ENCODE measurements around the gene HOXC5. TPM values are rescaled to one million over a fixed set of nuclear protein-coding genes. Genes with fewer than 3 reads are reported as not detected.
"Not testable (repeated sequence)": the region's sequence is repeated elsewhere in the genome, so short reads cannot be mapped to it uniquely, and the experiment has no call there.

The HOXC5 gene
- total RNA-seq, 1 experiment from 2014 or later, result not detected

DNA sequence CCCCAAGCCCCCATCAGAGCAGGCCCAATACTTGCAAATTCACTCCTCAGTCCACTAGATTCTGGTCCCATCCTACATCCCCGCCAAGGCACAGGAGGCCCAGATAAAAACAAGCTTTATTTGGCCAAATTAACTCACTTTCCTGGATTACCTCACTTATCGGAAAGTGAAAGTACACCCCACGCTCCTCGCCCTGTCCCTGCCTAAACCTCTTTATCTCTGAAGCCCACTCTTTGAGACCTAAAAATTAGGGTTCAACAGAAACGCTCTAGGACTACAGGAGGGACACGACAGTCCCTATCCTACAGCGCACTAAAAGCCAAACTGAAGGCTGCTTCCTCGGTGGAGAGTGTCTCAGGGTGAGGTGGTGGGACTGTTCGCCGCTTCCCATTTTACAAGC, 45.0 kb downstream of the HOXC5 start:
- H2AFZ ChIP-seq (ENCODE audit: low read length); H3K9ac ChIP-seq (ENCODE audit: low read length); H3K36me3 ChIP-seq (ENCODE audit: insufficient read depth, low read length); H4K20me1 ChIP-seq (ENCODE audit: insufficient read depth, low read depth, low read length); H3K4me1 ChIP-seq (ENCODE audit: low read length); H3K79me2 ChIP-seq (ENCODE audit: low read length); H3K9me3 ChIP-seq (ENCODE audit: low read length); H3K4me2 ChIP-seq (ENCODE audit: low read depth, low read length, poor library complexity, severe bottlenecking); H3K9me2 ChIP-seq (replicated peaks; ENCODE audit: insufficient read depth, low read length); H3K27me3 ChIP-seq (ENCODE audit: low read length); H3K4me3 ChIP-seq (ENCODE audit: low read length); DNase-seq; H3K27ac ChIP-seq (ENCODE audit: low read length): not testable (repeated sequence)

- H3K9ac ChIP-seq (ENCODE audit: low read length); H3K27me3 ChIP-seq (ENCODE audit: low read length); H3K9me2 ChIP-seq (replicated peaks; ENCODE audit: insufficient read depth, low read length); H3K9me3 ChIP-seq (ENCODE audit: low read length); H3K36me3 ChIP-seq (ENCODE audit: insufficient read depth, low read length); H4K20me1 ChIP-seq (ENCODE audit: insufficient read depth, low read depth, low read length); H2AFZ ChIP-seq (ENCODE audit: low read length); H3K4me1 ChIP-seq (ENCODE audit: low read length); H3K4me3 ChIP-seq (ENCODE audit: low read length); H3K79me2 ChIP-seq (ENCODE audit: low read length); DNase-seq; H3K4me2 ChIP-seq (ENCODE audit: low read depth, low read length, poor library complexity, severe bottlenecking); H3K27ac ChIP-seq (ENCODE audit: low read length): not testable (repeated sequence)
Measured at GRCh38 chr12:54079115-54079514, 46.3 kb downstream of the HOXC5 start.

DNA sequence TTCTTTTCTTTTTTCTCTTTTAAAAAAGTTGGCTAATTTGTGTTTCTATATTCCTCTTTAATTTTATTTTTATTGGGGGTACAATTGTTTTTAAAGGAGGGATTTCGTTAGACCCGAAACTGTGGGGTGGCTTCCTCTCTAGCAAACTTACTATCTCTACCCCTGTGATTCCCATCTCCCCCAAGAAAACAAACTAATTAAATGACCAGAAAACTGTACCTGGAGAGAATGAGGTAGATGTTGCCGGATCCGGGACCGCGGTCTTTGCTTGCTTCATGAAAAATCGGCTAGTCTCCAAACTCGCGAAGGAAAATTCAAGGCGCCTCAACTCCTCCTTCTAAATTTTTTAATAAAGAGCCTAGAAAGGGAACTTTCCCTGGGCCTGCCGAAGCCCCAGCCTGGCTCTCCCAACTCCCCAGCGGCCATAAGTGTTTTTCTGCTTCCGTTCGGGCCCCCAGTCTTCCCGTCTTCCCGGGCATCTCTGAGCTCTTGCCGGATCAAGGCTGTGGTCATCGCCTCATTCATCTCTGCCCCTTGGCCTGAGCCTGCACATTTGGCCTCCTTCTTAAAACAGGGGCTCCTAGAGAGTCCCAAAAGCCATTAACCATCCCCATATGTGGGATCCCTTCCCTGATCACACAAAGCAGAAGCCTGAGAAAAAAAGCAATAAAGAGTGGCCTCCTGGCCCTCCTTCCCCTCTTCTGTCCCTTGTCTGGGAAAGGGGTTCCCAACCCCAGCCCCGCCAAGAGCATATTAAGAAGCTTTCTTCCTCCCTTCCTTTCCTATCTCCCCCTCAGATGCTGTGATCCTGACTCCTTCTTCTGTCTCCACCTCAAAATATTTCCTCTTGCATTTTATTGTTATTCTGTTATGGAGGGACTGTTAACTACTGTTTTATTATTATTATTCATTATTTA, 47.4 kb downstream of the HOXC5 start:
- not testable (repeated sequence) for DNase-seq; H3K79me2 ChIP-seq (ENCODE audit: low read length); H3K9me2 ChIP-seq (replicated peaks; ENCODE audit: insufficient read depth, low read length); H3K36me3 ChIP-seq (ENCODE audit: insufficient read depth, low read length); H3K9ac ChIP-seq (ENCODE audit: low read length); H3K4me1 ChIP-seq (ENCODE audit: low read length); H3K9me3 ChIP-seq (ENCODE audit: low read length); H2AFZ ChIP-seq (ENCODE audit: low read length); H3K27ac ChIP-seq (ENCODE audit: low read length); H3K4me3 ChIP-seq (ENCODE audit: low read length); H3K27me3 ChIP-seq (ENCODE audit: low read length); H4K20me1 ChIP-seq (ENCODE audit: insufficient read depth, low read depth, low read length); H3K4me2 ChIP-seq (ENCODE audit: low read depth, low read length, poor library complexity, severe bottlenecking)

DNA sequence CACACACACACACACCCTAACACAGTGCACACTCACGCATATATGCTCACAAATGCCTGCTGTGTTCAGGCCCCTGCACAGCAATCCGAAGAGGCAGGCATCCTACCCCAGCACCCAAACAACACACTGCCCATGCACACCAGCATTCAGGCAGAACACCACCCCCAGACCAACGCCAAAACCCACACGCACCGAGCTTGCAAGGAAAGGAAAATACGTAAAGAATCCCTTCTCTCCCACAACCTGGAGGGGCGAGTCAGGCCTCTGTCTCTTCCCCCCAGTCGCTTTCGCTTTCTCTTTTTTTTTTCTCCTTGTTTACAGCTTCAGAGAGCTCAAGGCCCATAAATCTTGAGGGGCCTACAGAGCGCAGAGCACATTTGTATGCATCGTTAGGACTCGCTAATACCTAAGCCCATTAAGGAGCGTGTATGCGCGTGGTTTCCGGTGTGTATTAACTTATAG, 48.2 kb downstream of the HOXC5 start:
- H3K9me3 ChIP-seq (ENCODE audit: low read length); H3K79me2 ChIP-seq (ENCODE audit: low read length); H3K36me3 ChIP-seq (ENCODE audit: insufficient read depth, low read length); DNase-seq; H3K27me3 ChIP-seq (ENCODE audit: low read length); H3K4me3 ChIP-seq (ENCODE audit: low read length); H3K9ac ChIP-seq (ENCODE audit: low read length); H3K27ac ChIP-seq (ENCODE audit: low read length); H2AFZ ChIP-seq (ENCODE audit: low read length); H3K4me1 ChIP-seq (ENCODE audit: low read length); H4K20me1 ChIP-seq (ENCODE audit: insufficient read depth, low read depth, low read length); H3K4me2 ChIP-seq (ENCODE audit: low read depth, low read length, poor library complexity, severe bottlenecking); H3K9me2 ChIP-seq (replicated peaks; ENCODE audit: insufficient read depth, low read length): not testable (repeated sequence)

- H3K36me3 ChIP-seq (ENCODE audit: insufficient read depth, low read length); H4K20me1 ChIP-seq (ENCODE audit: insufficient read depth, low read depth, low read length); H2AFZ ChIP-seq (ENCODE audit: low read length); H3K27ac ChIP-seq (ENCODE audit: low read length); H3K4me1 ChIP-seq (ENCODE audit: low read length); H3K9ac ChIP-seq (ENCODE audit: low read length); H3K4me2 ChIP-seq (ENCODE audit: low read depth, low read length, poor library complexity, severe bottlenecking); H3K4me3 ChIP-seq (ENCODE audit: low read length); H3K9me3 ChIP-seq (ENCODE audit: low read length); H3K27me3 ChIP-seq (ENCODE audit: low read length); DNase-seq; H3K79me2 ChIP-seq (ENCODE audit: low read length); H3K9me2 ChIP-seq (replicated peaks; ENCODE audit: insufficient read depth, low read length): not testable (repeated sequence)
Measured at GRCh38 chr12:54081581-54082396, 48.9 kb downstream of the HOXC5 start.

- H3K79me2 ChIP-seq (ENCODE audit: low read length), result no peaks in the 10 kb centered on the region
- no peak overlapping the region for H3K27ac ChIP-seq (ENCODE audit: low read length)
- H3K4me2 ChIP-seq (ENCODE audit: low read depth, low read length, poor library complexity, severe bottlenecking), result no peak overlapping the region
Measured at GRCh38 chr12:54082397-54082892, 49.6 kb downstream of the HOXC5 start.

More at GRCh38 chr12:54082397-54082892, 49.6 kb downstream of the HOXC5 start:
- Histone ChIP-seq H3K27me3 (ENCODE audit: low read length) (no peaks in the 10 kb centered on the region), H3K9me2 (replicated peaks; ENCODE audit: insufficient read depth, low read length) (no peaks in the 10 kb centered on the region), H4K20me1 (ENCODE audit: insufficient read depth, low read depth, low read length) (no peaks in the 10 kb centered on the region), H3K36me3 (ENCODE audit: insufficient read depth, low read length) (no peaks in the 10 kb centered on the region), H3K9ac (ENCODE audit: low read length) (no peak overlapping the region), H3K4me1 (ENCODE audit: low read length) (no peaks in the 10 kb centered on the region), H3K9me3 (ENCODE audit: low read length) (no peaks in the 10 kb centered on the region), H2AFZ (ENCODE audit: low read length) (no peak overlapping the region), H3K4me3 (ENCODE audit: low read length) (no peak overlapping the region)
- DNase-seq, result peak; percentile 29

Small RNA genes lying within 50 kb of the gene (small RNA-seq; reads per million reads assigned to genes)
- gene HOXC5, result not detected
- not detected for gene MIR196A2
- 0.12 reads per million for gene MIR615

Other genes with a start within 250 kb of the HOXC5 start
- gene HOXC13, start 94.2 kb upstream of the HOXC5 start, total RNA-seq (2014; rRNA removed; shearing (Covaris generic); ENCODE audit: low replicate concordance), result not detected in 2 replicates
- gene HOXC12, start 78.1 kb upstream of the HOXC5 start, total RNA-seq (2014; rRNA removed; shearing (Covaris generic); ENCODE audit: low replicate concordance), result not detected in 2 replicates
- not detected in 2 replicates for gene HOXC11, start 59.9 kb upstream of the HOXC5 start, total RNA-seq (2014; rRNA removed; shearing (Covaris generic); ENCODE audit: low replicate concordance)
- 0.07 TPM in 1 of 2 replicates, not detected in the other for gene HOTAIR, start 58.1 kb upstream of the HOXC5 start, total RNA-seq (2014; rRNA removed; shearing (Covaris generic); ENCODE audit: low replicate concordance)
- not detected in 2 replicates for gene HOXC10, start 47.9 kb upstream of the HOXC5 start, total RNA-seq (2014; rRNA removed; shearing (Covaris generic); ENCODE audit: low replicate concordance)
- not detected in 2 replicates for gene HOXC9, start 32.9 kb upstream of the HOXC5 start, total RNA-seq (2014; rRNA removed; shearing (Covaris generic); ENCODE audit: low replicate concordance)
- gene HOXC8, start 24.1 kb upstream of the HOXC5 start, total RNA-seq (2014; rRNA removed; shearing (Covaris generic); ENCODE audit: low replicate concordance), result not detected in 2 replicates
- gene HOXC6, start 4.6 kb upstream of the HOXC5 start, total RNA-seq (2014; rRNA removed; shearing (Covaris generic); ENCODE audit: low replicate concordance), result not detected in 2 replicates
- gene HOXC4, start 20.8 kb downstream of the HOXC5 start, total RNA-seq (2014; rRNA removed; shearing (Covaris generic); ENCODE audit: low replicate concordance), result 7.3 and 9.7 TPM in 2 replicates
- gene SMUG1, start 155.9 kb downstream of the HOXC5 start, total RNA-seq (2014; rRNA removed; shearing (Covaris generic); ENCODE audit: low replicate concordance), result 39.8 and 43.3 TPM in 2 replicates
- 25.2 and 41.0 TPM in 2 replicates for gene CBX5, start 247.1 kb downstream of the HOXC5 start, total RNA-seq (2014; rRNA removed; shearing (Covaris generic); ENCODE audit: low replicate concordance)
- 249 and 260 TPM in 2 replicates for gene HNRNPA1, start 247.7 kb downstream of the HOXC5 start, total RNA-seq (2014; rRNA removed; shearing (Covaris generic); ENCODE audit: low replicate concordance)